Measurements from ENCODE around the gene APPBP2.

- no peak for TF ChIP-seq CHD2 (IDR thresholded peaks at IDR 0.05; ENCODE audit: low read length, partially characterized antibody)
- no peak for TF ChIP-seq CEBPB (IDR thresholded peaks at IDR 0.05)
- TF ChIP-seq HOXA7 (CRISPR knock-in tag; IDR thresholded peaks at IDR 0.05): no peak
- TF ChIP-seq POLR2A (IDR thresholded peaks at IDR 0.05; ENCODE audit: low read length): peak; percentile 96
- no peak for TF ChIP-seq EHMT2 (IDR thresholded peaks at IDR 0.05; ENCODE audit: low read depth)
Measured at GRCh38 chr17:60525685-60526514, at the start of gene APPBP2.

Data from A549 (cell line).